GM23338 (cell line): Measurements from ENCODE around the gene CYB5RL. TPM values are rescaled to one million over a fixed set of nuclear protein-coding genes. Genes with fewer than 3 reads are reported as not detected.

Experiments used
- ATAC-seq: fragments of 200-7000 bp; cut with Tn5 transposase; 3 replicates; pipeline ENCODE4 v1.9.1; 2020
- DNase-seq: peaks from one replicate; pipeline ENCODE4 v3.0.0-alpha.2; 2015; ENCODE audit warnings: low spot score
- H2AFZ ChIP-seq: fragments of 200-600 bp; sonication (generic); 2 replicates; pipeline ENCODE4 v1.8.0; 2016; ENCODE audit warnings: antibody characterized with exemption, mild to moderate bottlenecking, moderate library complexity
- H3F3A ChIP-seq: fragments of 200-600 bp; sonication (generic); replicated peaks from 2 replicates; pipeline ENCODE4 v1.8.0; 2017; ENCODE audit warnings: antibody characterized with exemption, mixed run types, low read depth
- H3K27ac ChIP-seq: fragments of 200-600 bp; sonication (generic); 2 replicates; pipeline ENCODE4 v1.6.1; 2016; ENCODE audit warnings: low read depth
- H3K27me3 ChIP-seq: fragments of 200-600 bp; sonication (generic); 2 replicates; pipeline ENCODE4 v1.8.0; 2016; ENCODE audit warnings: mild to moderate bottlenecking, mixed run types, moderate library complexity; ENCODE audit not compliant: insufficient read depth
- H3K36me3 ChIP-seq: fragments of 200-600 bp; sonication (generic); 2 replicates; pipeline ENCODE4 v1.8.0; 2016; ENCODE audit warnings: mild to moderate bottlenecking; ENCODE audit not compliant: insufficient read depth
- H3K4me1 ChIP-seq: fragments of 200-600 bp; sonication (generic); 2 replicates; pipeline ENCODE4 v1.8.0; 2016; ENCODE audit warnings: mild to moderate bottlenecking, moderate library complexity; ENCODE audit not compliant: insufficient read depth
- H3K4me2 ChIP-seq: fragments of 200-600 bp; sonication (generic); 2 replicates; pipeline ENCODE4 v1.7.1; 2017; ENCODE audit warnings: mixed run types
- H3K4me3 ChIP-seq: fragments of 200-600 bp; sonication (generic); 2 replicates; pipeline ENCODE4 v1.6.1; 2016; ENCODE audit warnings: mixed run types
- H3K79me2 ChIP-seq: fragments of 200-600 bp; sonication (generic); replicated peaks from 2 replicates; pipeline ENCODE4 v1.8.0; 2017; ENCODE audit warnings: mild to moderate bottlenecking; ENCODE audit not compliant: insufficient read depth
- H3K9me2 ChIP-seq: fragments of 200-600 bp; sonication (generic); 2 replicates; pipeline ENCODE4 v1.8.0; 2017; ENCODE audit not compliant: insufficient read depth
- H4K20me1 ChIP-seq: fragments of 200-600 bp; sonication (generic); replicated peaks from 2 replicates; pipeline ENCODE4 v1.8.0; 2017; ENCODE audit warnings: mild to moderate bottlenecking; ENCODE audit not compliant: insufficient read depth
- H3K27ac Mint-ChIP-seq: 2 replicates; pipeline ENCODE4 v1.8.0; 2020; ENCODE audit warnings: inconsistent platforms, mild to moderate bottlenecking, moderate library complexity, mixed read lengths
- H3K27me3 Mint-ChIP-seq: 3 replicates; pipeline ENCODE4 v1.8.0; 2022; ENCODE audit warnings: low read depth, mild to moderate bottlenecking, moderate library complexity, mixed read lengths, inconsistent platforms; ENCODE audit not compliant: insufficient read depth, poor library complexity
- H3K36me3 Mint-ChIP-seq: 3 replicates; pipeline ENCODE4 v1.8.0; 2021; ENCODE audit warnings: low read depth, mild to moderate bottlenecking, inconsistent platforms, moderate library complexity, mixed read lengths
- H3K4me1 Mint-ChIP-seq: 3 replicates; pipeline ENCODE4 v1.8.0; 2020; ENCODE audit warnings: mild to moderate bottlenecking, inconsistent platforms, mixed read lengths
- H3K4me3 Mint-ChIP-seq: 3 replicates; pipeline ENCODE4 v1.8.0; 2021; ENCODE audit warnings: moderate library complexity, mild to moderate bottlenecking, inconsistent platforms, mixed read lengths
- H3K9me3 Mint-ChIP-seq: 3 replicates; pipeline ENCODE4 v1.8.0; 2020; ENCODE audit warnings: moderate library complexity, mild to moderate bottlenecking, inconsistent platforms, mixed read lengths
- CREB1 ChIP-seq: fragments of 250-450 bp; sonication (Bioruptor Pico); IDR thresholded peaks from 2 replicates; pipeline ENCODE4 v1.5.0; 2020; ENCODE audit warnings: low read depth, mild to moderate bottlenecking, moderate library complexity
- CTCF ChIP-seq, 2 experiments: fragments of 200-600 bp in 1 of 2; sonication (generic) in 1 of 2; conservative IDR thresholded peaks; 2 replicates each; pipeline versions ENCODE4 v1.5.1 to v1.6.1; 2016 to 2017; ENCODE audit warnings: antibody characterized with exemption in 2 of 2, low read depth in 2 of 2, mild to moderate bottlenecking in 2 of 2, moderate library complexity in 1 of 2
- EZH2phosphoT487 ChIP-seq: fragments of 200-600 bp; sonication (generic); IDR thresholded peaks from one replicate; pipeline ENCODE4 v1.8.1; 2018; ENCODE audit warnings: antibody characterized with exemption; ENCODE audit not compliant: unreplicated experiment
- POLR2AphosphoS5 ChIP-seq: IDR thresholded peaks from 2 replicates; pipeline ENCODE4 v1.6.1; 2016; ENCODE audit warnings: antibody characterized with exemption, low read depth
- STAT1 ChIP-seq: IDR thresholded peaks from one replicate; pipeline ENCODE4 v1.6.1; 2016; ENCODE audit warnings: antibody characterized with exemption; ENCODE audit not compliant: unreplicated experiment
- ZNF114 ChIP-seq: fragments of 250-450 bp; sonication (Bioruptor Pico); IDR thresholded peaks from 2 replicates; pipeline ENCODE4 v1.5.0; 2020; ENCODE audit warnings: mild to moderate bottlenecking, moderate library complexity
- ZNF331 ChIP-seq: fragments of 250-450 bp; sonication (Bioruptor Pico); IDR thresholded peaks from 2 replicates; pipeline ENCODE4 v1.5.0; 2020; ENCODE audit warnings: low read depth, mild to moderate bottlenecking, moderate library complexity
- polyA plus RNA-seq: library from polyadenylated mRNA; unstranded; fragments of >200 nt; fragmentation: Nextera tagmentation; extraction: Ambion mirVana; gene quantifications from 2 replicates; pipeline ENCODE4 v1.2.1, GENCODE V29; 2016
- total RNA-seq: library from RNA; depleted of rRNA; stranded (reverse); fragments of >200 nt; shearing (Covaris generic); gene quantifications from 2 replicates; pipeline ENCODE4 v1.2.3, GENCODE V29; 2014
- TF ChIP-seq, protein P1 (sequence below): IDR thresholded peaks from one replicate; pipeline ENCODE4 v1.6.1; 2018; ENCODE audit warnings: antibody characterized with exemption; ENCODE audit not compliant: unreplicated experiment
- TF ChIP-seq, protein P2 (sequence below): fragments of 250-450 bp; sonication (Bioruptor Pico); IDR thresholded peaks from 2 replicates; pipeline ENCODE4 v1.5.0; 2020; ENCODE audit warnings: mild to moderate bottlenecking, moderate library complexity

The CYB5RL gene
- total and polyA plus RNA-seq, 2 experiments from 2014 or later = 5.9 to 11.5 TPM

DNA sequence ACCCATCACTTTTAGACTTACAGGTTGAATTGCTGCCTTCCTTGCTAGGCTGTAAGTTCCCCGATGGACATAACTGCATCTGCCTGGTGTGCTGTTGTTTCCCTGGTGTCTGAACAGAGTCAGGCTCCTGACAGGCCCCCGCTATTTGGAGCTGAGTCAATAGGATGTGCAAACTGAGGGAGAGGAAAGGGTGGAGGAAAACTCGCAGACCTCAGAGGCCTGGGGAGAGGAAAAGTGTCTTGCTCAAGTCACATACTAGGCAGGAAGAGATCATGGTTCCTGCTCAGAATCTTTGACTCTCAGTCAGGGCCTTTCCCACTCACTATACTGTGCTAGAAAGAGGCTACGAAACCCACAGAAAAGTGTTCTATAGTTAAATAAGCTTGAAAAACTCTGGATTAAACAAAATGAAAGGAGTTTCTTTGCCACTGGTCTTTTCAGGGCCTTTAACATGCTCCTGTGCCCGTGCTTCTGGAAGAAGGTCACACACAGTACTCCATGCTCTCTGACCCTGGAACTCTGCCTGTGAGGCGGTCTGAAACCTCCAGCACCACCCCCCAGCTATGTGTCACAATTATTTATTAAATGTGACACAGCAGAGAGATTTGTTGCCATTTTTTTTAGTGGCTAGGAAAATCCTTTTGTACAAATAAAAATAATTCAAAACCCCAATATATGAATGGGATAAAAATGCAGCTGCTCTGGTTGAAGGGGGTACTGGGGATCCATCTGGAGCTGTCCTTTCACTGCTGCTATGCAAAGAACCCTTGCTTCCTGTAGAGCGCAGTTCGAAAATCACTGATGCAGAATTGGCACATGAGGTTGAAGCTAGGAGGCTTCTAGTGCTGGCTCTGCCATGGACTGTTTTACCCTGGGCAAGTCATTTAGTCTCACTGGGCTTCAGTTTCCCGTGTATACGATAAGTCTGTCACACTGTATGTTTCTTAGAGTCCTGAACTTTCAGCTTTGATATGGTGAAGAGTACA lies 26.9 kb downstream of the CYB5RL start:
- DNase-seq = no peak
- Histone ChIP-seq H4K20me1 (no peaks in the 10 kb centered on the region), H3K27ac (no peak overlapping the region), H3K79me2 (no peaks in the 10 kb centered on the region), H3K36me3 (no peaks in the 10 kb centered on the region), H3K4me2 (no peak overlapping the region), H2AFZ (no peak overlapping the region), H3F3A (no peaks in the 10 kb centered on the region), H3K4me3 (no peak overlapping the region), H3K27me3 (no peaks in the 10 kb centered on the region), H3K4me1 (no peaks in the 10 kb centered on the region), H3K9me2 (no peaks in the 10 kb centered on the region)
- Mint-ChIP-seq H3K36me3 (no peaks in the 10 kb centered on the region), H3K9me3 (no peaks in the 10 kb centered on the region), H3K4me3 (no peak overlapping the region), H3K27me3 (peaks cover 1% of the 10 kb centered on the region), H3K27ac (no peak overlapping the region), H3K4me1 (peaks cover 4% of the 10 kb centered on the region; the same call in 1 of the 3 replicates)
- ATAC-seq = no peak
- TF ChIP-seq ZNF114 (CRISPR knock-in tag) (no peak), CREB1 (CRISPR knock-in tag) (no peak)

DNA sequence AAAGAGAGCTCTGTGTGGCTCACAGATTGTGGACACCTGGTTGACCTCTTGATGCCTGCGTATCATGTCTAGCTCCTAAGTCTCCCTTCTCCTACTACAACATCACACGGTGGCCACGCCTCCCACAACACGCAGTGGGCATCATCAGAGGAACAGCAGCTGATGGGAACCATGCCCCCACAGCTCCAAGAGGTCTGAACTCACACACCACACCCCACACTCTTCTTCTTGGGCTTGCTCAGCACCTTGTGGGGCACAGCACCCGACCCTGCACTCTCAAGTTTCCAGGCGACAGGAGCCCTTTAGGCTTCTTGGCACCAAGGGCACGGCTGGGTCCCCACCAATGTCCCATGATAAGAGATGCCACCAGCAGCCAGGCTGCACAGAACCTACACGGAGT lies 28.2 kb downstream of the CYB5RL start:
- Mint-ChIP-seq H3K4me3 (no peak overlapping the region), H3K9me3 (no peaks in the 10 kb centered on the region), H3K27ac (no peak overlapping the region), H3K27me3 (peaks cover 4% of the 10 kb centered on the region), H3K4me1 (peaks cover 4% of the 10 kb centered on the region; the same call in 1 of the 3 replicates), H3K36me3 (no peaks in the 10 kb centered on the region)
- ATAC-seq (no peak), DNase-seq (no peak)
- H3K27ac ChIP-seq = no peak overlapping the region
- no peaks in the 10 kb centered on the region for H3K36me3 ChIP-seq
- H3K27me3 ChIP-seq = no peaks in the 10 kb centered on the region
- no peaks in the 10 kb centered on the region for H3F3A ChIP-seq
- no peaks in the 10 kb centered on the region for H3K79me2 ChIP-seq
- no peak overlapping the region for H3K4me3 ChIP-seq
- no peaks in the 10 kb centered on the region for H4K20me1 ChIP-seq
- no peaks in the 10 kb centered on the region for H3K9me2 ChIP-seq
- H3K4me2 ChIP-seq = no peak overlapping the region
- no peak overlapping the region for H2AFZ ChIP-seq
- no peaks in the 10 kb centered on the region for H3K4me1 ChIP-seq
- TF ChIP-seq POLR2AphosphoS5 = no peak
- no peak for TF ChIP-seq ZNF114 (CRISPR knock-in tag)
- TF ChIP-seq, protein P1, sequence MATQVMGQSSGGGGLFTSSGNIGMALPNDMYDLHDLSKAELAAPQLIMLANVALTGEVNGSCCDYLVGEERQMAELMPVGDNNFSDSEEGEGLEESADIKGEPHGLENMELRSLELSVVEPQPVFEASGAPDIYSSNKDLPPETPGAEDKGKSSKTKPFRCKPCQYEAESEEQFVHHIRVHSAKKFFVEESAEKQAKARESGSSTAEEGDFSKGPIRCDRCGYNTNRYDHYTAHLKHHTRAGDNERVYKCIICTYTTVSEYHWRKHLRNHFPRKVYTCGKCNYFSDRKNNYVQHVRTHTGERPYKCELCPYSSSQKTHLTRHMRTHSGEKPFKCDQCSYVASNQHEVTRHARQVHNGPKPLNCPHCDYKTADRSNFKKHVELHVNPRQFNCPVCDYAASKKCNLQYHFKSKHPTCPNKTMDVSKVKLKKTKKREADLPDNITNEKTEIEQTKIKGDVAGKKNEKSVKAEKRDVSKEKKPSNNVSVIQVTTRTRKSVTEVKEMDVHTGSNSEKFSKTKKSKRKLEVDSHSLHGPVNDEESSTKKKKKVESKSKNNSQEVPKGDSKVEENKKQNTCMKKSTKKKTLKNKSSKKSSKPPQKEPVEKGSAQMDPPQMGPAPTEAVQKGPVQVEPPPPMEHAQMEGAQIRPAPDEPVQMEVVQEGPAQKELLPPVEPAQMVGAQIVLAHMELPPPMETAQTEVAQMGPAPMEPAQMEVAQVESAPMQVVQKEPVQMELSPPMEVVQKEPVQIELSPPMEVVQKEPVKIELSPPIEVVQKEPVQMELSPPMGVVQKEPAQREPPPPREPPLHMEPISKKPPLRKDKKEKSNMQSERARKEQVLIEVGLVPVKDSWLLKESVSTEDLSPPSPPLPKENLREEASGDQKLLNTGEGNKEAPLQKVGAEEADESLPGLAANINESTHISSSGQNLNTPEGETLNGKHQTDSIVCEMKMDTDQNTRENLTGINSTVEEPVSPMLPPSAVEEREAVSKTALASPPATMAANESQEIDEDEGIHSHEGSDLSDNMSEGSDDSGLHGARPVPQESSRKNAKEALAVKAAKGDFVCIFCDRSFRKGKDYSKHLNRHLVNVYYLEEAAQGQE = no peak
- TF ChIP-seq CTCF (conservative IDR thresholded peaks at IDR 0.05; ENCODE audit: low read depth in 2 of 2) = no peak
- TF ChIP-seq EZH2phosphoT487 = no peak
- TF ChIP-seq, protein P2, sequence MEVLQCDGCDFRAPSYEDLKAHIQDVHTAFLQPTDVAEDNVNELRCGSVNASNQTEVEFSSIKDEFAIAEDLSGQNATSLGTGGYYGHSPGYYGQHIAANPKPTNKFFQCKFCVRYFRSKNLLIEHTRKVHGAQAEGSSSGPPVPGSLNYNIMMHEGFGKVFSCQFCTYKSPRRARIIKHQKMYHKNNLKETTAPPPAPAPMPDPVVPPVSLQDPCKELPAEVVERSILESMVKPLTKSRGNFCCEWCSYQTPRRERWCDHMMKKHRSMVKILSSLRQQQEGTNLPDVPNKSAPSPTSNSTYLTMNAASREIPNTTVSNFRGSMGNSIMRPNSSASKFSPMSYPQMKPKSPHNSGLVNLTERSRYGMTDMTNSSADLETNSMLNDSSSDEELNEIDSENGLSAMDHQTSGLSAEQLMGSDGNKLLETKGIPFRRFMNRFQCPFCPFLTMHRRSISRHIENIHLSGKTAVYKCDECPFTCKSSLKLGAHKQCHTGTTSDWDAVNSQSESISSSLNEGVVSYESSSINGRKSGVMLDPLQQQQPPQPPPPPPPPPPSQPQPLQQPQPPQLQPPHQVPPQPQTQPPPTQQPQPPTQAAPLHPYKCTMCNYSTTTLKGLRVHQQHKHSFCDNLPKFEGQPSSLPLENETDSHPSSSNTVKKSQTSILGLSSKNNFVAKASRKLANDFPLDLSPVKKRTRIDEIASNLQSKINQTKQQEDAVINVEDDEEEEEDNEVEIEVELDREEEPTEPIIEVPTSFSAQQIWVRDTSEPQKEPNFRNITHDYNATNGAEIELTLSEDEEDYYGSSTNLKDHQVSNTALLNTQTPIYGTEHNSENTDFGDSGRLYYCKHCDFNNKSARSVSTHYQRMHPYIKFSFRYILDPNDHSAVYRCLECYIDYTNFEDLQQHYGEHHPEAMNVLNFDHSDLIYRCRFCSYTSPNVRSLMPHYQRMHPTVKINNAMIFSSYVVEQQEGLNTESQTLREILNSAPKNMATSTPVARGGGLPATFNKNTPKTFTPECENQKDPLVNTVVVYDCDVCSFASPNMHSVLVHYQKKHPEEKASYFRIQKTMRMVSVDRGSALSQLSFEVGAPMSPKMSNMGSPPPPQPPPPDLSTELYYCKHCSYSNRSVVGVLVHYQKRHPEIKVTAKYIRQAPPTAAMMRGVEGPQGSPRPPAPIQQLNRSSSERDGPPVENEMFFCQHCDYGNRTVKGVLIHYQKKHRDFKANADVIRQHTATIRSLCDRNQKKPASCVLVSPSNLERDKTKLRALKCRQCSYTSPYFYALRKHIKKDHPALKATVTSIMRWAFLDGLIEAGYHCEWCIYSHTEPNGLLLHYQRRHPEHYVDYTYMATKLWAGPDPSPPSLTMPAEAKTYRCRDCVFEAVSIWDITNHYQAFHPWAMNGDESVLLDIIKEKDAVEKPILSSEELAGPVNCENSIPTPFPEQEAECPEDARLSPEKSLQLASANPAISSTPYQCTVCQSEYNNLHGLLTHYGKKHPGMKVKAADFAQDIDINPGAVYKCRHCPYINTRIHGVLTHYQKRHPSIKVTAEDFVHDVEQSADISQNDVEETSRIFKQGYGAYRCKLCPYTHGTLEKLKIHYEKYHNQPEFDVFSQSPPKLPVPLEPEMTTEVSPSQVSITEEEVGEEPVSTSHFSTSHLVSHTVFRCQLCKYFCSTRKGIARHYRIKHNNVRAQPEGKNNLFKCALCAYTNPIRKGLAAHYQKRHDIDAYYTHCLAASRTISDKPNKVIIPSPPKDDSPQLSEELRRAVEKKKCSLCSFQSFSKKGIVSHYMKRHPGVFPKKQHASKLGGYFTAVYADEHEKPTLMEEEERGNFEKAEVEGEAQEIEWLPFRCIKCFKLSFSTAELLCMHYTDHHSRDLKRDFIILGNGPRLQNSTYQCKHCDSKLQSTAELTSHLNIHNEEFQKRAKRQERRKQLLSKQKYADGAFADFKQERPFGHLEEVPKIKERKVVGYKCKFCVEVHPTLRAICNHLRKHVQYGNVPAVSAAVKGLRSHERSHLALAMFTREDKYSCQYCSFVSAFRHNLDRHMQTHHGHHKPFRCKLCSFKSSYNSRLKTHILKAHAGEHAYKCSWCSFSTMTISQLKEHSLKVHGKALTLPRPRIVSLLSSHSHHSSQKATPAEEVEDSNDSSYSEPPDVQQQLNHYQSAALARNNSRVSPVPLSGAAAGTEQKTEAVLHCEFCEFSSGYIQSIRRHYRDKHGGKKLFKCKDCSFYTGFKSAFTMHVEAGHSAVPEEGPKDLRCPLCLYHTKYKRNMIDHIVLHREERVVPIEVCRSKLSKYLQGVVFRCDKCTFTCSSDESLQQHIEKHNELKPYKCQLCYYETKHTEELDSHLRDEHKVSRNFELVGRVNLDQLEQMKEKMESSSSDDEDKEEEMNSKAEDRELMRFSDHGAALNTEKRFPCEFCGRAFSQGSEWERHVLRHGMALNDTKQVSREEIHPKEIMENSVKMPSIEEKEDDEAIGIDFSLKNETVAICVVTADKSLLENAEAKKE (CRISPR knock-in tag) = no peak
- TF ChIP-seq ZNF331 = no peak
- TF ChIP-seq STAT1 = no peak
